ENCODE results near the gene LORICRIN.

LORICRIN gene, protein sequence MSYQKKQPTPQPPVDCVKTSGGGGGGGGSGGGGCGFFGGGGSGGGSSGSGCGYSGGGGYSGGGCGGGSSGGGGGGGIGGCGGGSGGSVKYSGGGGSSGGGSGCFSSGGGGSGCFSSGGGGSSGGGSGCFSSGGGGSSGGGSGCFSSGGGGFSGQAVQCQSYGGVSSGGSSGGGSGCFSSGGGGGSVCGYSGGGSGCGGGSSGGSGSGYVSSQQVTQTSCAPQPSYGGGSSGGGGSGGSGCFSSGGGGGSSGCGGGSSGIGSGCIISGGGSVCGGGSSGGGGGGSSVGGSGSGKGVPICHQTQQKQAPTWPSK

DNA sequence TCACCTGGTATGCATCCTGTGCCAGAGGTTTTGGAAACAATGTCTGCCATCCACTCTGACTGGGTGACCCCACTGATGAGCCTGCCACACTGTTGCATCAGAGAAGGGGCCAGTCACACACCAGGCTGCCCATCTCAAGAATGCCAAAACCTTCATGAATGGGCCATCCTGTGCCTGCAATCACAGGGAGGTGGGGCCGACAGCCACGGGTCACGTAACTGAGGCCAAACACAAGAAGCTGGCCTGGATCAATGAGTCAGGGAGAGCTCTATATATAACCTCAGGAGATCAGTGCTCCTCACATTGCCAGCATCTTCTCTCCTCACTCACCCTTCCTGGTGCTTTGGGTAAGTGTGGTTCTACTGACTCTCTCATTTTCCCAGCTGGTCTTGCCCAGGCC is at the start of gene LORICRIN:
LORICRIN (plus strand) TSS at position 301 of the 400 bp plus-strand sequence. CDS start 1,263 bp downstream, outside the sequence.
- no peak for DNase-seq

DNA sequence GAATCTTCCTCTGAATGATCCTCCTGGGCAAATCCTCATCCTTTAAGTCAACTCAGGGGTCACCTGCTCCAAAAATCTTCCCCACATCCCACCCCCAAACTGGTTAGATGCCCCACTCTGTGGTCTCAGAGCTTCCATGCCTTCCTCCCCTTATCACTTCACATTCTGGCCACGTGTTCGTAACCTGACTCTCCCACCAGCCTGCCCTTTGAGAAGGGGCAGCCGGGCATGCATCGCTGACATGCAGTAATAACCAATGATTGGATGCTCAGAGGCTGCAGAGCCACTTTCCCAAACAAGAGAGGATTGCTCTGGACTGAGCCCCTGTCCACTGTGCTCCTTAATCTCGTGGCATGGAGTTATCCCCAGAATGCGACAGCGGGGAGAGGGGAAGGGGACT is 49.3 kb upstream of the LORICRIN start:
- DNase-seq = no peak

DNA sequence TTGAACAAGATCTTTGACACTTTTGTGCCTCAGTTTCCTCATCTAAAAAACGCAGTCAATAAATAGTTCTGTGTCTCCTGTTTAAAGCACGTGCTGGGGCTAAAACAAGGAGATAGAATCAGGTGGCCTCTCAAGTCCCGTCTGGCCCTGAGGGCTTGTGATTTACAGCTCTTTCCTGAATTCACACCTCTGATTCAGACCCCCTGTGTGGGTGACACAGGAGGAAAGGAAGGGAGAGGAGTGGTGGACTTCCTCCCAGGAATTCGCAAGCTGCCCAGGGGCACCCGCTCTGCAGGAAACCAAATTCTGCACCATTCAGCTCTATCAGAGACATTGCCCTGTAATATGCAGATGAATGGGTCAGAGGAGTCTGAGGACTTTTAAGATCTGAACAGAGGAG is 47.3 kb upstream of the LORICRIN start:
- DNase-seq = no peak

DNA sequence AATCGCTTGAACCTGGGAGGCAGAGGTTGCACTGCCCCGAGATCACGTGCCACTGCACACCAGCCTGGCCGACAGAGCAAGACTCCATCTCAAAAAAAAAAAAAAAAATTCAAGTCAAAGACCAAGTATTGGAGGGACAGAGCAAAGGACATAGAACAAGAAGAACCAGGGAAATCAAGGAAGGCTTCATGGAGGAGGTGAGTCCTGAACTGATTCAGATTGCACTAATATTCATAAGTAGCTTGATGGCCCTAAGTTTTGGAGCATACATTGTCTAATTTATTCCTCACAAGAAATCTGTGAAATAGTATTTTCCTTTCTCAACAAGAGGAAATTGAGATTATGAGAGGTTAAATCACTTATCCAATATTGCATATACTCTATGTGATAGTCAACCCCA is 46.0 kb upstream of the LORICRIN start:
- DNase-seq = no peak

DNA sequence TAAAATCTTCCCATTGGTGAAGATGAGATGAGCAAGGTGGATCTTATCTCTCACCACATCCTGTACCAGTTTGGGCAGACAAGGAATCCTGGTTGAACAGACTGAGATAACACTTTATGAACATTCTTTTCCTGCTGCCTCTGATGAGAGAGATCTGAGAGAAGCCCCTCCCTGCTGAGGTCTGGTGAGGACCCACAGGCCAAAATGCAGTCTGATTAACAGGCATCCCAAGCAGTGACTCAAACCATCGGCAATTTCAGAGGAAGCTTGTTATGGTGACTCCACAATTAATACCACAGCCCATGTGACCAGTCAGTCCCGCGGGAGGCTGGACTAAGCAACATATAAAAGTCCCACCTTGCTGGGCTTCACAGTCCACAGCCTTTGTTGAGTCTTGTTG is 42.3 kb upstream of the LORICRIN start, which contains the start of gene PRR9:
PRR9 (plus strand) TSS at position 373 of the 400 bp plus-strand sequence. CDS start 561 bp downstream, outside the sequence.
- DNase-seq = no peak

DNA sequence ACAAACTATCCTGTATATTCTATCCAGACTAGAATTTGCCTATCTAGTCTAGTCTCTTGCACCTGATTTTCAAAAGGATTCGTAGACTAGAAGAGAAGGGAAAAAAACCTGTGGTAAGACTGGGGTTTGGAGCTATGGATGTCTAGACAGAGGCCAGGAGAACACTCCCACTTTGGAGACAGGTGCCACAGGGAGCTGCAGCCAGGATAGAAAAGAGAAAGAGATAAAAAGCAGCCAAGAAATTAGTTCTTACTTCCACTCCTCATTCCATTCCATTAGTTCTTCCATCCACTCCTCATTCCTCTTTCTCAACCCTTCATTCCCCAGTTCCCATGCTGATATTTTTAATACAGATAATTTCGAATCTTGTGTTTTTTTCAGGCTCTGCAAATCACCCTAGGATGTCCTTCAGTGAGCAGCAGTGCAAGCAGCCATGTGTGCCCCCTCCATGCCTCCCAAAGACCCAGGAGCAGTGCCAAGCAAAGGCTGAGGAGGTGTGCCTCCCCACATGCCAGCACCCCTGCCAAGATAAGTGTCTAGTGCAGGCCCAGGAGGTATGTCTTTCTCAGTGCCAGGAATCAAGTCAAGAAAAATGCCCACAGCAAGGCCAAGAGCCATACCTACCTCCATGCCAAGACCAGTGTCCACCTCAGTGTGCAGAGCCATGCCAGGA is 41.6 kb upstream of the LORICRIN start:
- no peak for DNase-seq

DNA sequence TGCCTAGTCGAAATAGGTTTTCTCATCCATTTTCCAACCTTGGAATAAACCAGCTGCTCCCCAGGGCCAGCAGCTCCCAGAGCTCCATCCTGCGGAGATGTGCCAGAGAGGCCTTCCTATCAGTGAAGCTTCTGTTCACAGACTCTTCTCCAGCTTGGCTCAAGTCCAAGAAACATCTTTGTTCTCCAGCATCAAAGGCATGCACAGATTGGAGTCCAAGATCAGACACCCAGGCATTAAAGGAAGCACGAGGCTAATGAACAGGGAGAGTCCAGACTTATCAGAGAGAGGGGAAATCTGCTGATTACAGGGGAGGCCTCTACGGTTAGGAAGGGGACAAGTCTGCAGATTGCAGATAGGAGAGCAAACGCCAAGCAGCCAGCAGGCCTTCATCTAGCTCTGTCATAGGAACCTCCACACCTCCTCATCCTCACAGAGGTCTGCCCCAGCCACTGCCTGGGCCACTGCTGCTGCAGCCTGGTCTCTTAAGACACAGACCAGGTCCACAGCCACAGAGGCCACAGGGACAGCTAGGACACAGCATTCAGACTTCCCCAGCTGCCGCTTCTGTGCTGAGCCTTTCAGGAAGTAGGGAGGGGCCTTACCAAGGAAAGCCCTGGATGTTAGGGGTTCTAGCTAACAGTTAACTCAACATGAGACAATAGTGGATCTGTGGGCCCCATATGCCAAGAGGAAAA is 38.7 kb upstream of the LORICRIN start:
- DNase-seq = no peak

DNA sequence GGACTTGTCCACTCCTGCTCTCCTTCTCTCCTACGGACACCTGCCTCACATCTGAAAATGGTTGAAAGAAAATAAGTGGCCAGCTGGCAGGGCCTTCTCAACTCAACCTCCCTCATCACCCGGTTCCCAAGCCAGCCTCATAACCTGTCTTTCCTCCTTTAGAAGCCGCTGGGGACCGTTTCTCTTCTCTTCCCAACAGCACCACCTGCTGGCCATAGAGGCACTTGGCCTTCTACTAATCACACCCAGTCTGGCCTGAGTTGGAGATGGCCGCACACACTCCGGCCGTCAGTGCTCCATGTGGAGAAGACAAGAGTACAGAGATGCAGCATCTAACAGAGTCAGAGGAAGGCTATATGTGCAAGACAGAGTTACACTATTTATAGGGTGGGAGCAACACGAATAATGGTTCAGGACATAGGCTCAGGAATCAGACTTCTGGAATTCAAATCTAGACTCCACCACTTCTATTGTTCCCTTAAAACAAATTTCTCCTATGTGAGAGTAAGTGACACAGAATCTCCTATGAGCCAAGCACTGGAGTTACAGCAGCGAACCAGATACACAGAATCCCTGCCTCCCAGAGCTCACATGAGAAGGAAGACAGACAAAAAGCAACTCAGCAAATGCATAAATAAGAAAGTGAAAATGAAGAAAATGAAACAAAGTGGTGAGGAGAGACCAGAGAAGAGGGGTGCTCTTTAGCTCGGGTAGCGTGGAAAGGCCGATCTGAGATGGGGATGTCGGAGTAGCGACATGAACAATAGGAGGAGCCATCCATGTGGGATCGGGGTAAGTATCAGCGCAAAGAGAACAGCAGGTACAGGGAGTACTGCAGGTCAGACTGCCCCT is 36.2 kb upstream of the LORICRIN start:
- DNase-seq = peak; percentile 37 to 58

DNA sequence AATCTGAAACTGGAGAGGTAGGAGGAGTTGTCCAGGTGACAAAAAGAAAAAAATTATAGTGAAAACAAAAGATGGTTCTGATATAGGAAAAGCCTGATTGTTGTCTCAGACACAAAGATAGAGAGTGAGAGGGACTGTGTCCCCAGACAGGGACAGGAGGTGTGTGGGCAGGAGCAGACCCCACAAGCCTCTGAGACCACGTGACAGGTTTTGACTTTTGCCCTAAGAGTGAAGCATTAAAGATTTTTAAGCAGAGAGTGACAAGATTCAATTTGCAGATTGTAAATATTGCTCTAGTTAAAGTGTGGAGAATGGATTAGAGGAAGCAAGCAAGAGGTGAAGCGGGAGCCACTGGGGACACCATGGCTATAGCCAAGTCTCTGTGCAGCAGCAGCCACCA is 31.7 kb upstream of the LORICRIN start:
- no peak for DNase-seq

DNA sequence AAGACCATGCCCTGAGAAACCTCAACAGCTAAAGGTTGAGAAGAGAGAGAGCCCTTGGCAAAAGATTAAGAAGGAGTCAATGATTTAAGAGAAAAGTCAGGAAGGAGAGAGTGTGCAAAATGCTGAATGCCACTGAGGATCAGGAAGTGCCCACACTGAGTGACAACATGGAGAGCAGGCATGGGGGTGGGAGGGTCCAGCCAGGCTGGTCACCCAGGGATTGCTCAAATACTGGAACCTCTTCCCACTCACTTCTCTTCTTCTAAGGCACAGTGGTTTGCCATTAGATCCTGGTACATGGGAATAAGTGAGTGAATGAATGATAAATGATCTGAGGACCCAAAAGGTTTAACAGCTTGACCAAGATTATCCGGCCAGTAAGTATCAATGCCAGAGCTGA is 31.0 kb upstream of the LORICRIN start:
- no peak for DNase-seq

DNA sequence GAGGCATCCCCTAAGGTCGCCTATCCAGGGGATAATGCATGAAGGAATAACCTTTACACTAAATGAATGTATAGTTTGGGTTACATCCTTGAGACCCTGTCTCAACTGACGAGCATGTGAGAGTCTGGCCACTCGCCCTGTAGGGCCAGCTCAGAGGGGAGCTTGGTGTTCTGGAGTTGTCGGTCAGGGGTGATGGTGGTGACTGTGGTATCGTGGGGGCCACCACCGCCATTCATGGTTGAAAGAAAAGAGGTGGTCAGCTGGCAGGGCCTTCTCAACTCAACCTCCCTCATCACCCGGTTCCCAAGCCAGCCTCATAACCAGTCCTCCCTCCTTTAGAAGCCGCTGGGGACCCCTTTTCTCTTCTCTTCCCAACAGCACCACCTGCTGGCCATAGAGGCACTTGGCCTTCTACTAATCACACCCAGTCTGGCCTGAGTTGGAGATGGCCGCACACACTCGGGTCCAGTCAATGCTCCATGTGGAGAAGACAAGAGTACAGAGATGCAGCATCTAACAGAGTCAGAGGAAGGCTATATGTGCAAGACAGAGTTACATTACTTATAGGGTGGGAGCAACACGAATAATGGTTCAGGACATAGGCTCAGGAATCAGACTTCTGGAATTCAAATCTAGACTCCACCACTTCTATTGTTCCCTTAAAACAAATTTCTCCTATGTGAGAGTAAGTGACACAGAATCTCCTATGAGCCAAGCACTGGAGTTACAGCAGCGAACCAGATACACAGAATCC is 30.2 kb upstream of the LORICRIN start:
- peak in 1 of 2 experiments; percentile 30 for DNase-seq

DNA sequence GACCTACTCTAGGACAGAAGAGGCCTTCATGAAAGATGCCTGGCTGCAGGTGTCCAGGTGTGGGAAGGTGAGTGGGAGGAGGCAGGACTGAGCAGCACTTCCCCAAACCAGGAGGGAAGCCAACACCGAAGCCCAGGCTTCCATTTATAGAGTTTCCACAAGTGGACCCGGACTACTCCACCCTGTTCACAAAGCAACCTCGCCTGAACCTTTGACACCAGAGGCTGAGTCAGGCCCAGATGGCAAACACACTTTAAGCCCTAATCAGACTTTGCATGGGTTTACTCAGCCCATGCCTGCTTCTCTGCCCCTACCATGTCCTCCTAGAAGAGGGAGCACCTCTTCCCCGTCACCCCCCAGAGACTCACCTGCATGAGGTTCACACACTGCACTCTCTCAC is 28.1 kb upstream of the LORICRIN start:
- no peak for DNase-seq

DNA sequence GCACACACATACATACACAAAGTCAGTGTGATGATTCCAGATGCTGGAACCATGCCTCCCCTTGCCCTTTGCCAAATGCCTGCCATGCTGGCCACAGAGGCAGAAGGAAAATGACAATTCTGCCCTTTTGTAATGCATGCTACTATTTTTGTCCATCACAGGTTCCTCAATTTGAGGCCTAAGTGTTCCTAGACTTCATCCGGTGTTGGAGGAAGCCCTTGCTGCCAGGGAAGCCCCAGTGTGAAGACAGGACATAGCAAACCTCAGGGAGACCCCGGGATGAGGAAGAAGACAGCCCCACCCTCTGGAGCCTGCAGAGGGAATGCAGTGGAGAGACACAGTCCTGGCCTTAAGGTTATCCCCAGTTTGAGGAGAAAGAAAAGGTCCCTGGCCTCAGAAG is 27.7 kb upstream of the LORICRIN start:
- DNase-seq = no peak

DNA sequence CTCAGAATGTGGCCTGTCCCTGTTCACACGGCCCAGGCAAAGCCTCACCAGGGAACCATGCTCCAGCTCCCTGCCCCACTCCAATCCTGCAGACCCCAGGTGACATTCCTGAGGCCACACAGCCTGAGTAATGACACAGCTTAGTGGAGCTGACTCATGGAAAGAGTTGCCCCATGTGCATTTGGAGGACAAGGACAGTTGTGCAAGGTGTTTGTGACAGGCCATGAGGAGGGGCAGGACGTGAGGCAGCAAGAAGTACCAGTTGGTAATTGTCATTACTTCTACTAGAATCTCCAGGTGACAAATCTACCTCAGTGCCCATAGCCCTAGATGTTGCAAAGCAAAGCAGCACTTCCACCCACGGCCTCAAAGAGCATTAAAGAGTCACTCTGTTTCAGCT is 26.9 kb upstream of the LORICRIN start:
- DNase-seq = no peak

DNA sequence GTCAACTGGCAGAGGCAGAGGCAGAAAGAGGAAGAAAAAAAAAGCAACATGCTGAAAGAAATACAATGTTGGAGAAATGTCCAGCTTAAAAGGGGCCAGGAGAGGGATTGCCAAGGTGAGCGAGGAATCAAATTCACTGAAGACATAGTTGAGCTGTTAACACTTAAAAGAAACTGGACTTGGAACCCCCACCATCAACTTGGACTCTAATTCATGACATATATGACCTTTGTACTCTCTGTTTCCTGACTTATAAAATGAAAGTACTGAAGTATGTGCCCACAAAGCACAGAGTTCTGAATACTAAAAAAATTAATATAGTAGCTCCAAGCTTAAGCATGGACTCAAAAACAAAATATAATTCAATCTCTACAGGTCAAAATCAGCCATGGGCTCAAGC is 26.0 kb upstream of the LORICRIN start:
- DNase-seq = no peak

DNA sequence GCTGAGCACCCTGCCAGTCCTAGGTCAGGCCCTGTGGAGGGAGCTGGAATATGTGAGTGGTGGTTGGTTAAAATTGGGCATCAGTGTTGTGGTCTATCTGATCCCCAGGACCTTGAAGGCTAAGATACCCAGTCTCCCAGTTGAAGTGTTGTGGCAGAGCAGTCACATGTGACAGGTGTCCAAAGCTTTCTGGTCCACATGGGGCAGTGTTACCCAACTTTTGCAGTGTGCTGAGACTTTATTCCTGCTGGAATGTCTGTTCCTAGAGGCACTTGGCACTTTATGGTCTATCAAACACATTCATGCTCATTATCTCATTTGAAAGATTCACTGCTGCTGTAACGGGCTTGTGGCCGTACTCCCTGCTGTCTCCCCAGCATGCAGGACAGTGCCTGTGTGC is 21.0 kb upstream of the LORICRIN start:
- peak in 1 of 2 experiments; percentile 48 for DNase-seq

DNA sequence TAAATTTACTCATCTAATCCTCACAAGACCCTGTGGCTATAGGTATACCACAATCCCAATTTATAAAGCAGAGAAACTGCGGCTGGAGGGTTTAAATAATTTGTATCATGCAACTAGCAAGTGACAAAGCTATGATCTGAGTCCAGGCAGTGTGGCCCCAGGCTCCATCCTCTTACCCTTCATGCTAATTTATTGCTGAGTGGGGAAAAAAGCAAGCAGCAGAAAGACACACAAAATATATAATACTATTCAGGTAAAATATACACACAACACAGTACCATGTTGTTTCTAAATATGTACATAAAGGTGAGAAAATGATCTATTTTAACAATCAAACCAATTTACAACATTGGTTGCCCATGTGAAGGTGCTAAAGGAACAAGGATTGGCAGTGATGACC is 17.3 kb upstream of the LORICRIN start:
- no peak for DNase-seq

DNA sequence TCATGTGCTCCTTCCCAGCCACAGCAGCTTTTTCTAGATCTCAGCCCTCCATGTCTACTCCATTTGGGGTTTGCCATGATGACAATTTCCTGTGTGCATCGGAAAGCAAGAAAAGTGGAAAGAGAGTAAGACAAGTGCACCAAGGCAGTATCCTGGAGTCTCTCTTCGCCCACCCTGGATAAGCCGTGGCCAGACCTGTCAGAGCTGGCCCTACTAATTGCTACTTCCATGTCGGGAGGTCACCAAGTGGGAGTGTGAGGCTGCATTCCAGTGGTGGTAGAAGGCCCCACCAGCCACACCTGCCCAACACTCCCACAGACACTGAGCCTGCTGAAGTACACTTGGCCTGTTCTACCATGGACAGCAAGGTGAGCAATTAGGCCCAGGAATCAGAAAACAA is 14.0 kb upstream of the LORICRIN start:
- no peak for DNase-seq

DNA sequence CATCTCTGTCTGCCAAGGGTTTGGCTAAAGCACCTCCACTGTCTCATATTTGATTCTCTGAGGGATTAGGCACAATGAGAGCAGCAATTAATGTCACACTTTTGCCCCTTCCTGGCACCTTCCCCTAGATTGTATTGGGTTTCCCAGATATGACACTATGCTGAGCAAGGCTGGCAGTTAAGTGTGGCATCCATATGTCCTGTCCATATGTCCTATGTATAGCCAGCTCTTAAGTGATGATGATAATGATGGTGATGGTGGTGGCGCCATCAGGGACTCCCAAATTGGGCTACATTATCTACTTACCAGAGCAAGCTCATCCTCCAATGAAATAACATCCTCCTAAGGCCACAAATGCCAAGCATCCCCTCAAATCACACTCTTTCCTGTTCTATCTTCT is 13.5 kb upstream of the LORICRIN start:
- DNase-seq = peak; percentile 89 to 94

DNA sequence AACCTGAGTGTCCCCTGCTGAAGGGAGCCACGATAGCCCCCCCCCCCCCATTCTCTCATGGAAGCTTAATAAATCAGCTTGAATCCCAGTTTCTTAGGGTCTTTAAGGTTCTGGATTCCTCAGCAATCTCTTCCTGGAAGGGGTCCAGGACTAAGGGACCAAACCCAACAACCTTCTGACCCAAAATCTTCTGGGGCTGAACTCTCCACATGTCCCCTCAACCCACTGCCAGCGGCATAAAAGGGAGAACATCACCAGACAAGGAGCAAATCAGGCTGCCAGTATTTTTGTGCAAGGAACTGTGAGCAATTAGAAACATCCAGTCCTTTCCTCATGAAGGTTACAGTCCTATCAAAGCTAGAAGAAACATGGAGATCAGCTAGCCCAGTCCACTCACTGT is 12.7 kb upstream of the LORICRIN start:
- DNase-seq = no peak

DNA sequence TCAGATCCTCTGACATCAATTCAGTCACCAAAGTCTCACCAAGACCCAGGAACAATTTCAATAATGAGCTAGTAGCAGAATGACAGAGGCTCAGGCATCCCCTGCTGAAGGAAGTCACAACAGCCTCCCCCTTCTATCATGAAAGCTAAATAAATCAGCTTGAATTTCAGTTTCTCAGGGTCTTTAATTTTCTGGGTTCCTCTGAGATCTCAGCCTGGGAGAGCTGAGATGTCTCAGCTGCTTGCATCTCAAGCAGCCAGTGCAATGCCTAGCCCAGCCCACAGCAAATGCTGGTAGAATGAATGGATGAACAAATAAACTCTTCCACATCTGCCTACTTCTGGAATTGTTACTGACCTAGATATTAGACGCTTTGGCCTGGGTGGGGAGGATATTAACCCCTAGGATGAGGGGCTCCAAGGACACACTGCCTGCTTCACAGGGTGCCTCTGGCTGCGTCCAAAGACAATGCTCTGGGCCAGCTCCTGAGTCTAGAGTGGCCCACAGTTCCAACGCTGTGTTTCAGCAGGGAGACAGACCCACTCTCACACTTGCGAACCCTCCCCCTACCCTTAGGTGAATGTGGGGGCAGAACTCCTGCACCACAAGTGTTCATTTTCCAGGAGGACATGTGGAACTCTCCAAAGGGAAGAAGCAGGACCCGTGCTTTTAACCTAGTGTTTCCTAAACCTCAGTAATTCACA is 11.2 kb upstream of the LORICRIN start:
- DNase-seq = no peak

DNA sequence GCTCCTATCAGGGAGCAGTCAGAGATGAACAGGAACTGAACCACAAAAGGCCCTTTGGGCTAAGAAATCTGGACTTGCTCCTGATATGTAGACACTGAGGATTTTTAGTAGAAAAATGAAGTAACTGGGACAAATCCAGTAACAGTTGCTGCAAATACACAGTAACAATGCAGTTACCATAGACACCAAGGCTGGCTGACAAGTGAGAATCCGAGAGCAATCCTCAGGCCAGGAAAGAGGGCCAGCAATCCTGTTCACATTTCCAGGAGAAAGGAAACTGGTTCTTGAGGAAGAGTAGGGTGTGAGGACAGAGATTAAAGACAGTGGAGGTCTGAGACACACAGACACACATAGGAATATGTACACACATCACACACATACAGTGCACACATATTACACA is 9.3 kb upstream of the LORICRIN start:
- no peak for DNase-seq

All from NCI-H524 (cell line).